ENCODE measurements around the gene ALDH4A1. TPM values are rescaled to one million over a fixed set of nuclear protein-coding genes. Genes with fewer than 3 reads are reported as not detected.

The ALDH4A1 gene
- polyA plus RNA-seq, 3 donors = 5.1 to 45.6 (median 39.9) TPM

DNA sequence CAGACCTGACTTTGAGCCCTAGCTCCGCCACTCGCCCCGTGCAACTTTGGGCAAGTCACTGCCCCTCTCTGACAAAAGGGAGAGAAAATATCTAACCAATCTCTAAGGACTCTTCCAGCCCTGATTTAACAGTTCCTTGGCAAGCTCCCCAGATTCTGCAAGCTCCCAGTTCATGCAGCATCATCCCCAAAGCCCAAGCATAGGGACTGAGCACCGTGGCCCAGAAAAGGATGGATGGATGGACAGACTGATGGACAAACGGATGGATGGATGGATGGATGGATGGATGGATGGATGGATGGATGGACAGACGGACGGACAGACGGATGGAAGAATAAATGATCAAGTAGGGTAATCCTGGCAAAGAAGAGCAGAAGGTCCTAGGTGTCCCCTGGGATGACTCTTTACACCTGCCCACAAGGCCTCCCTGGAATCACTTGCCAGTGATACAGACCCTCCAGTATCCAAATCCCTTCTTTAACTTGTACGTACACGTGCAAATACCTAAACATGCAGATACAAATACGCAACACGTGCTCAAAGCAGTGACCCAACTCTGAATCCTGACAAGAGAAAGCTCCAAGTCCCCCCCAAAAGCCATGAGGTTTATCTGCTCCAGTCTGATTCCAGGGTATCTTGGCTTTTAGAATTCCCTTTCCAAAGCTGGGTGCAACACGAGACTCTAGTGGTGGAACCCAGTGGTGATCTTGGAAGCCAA lies 38.1 kb upstream of the ALDH4A1 start:
- WGBS, 3 donors = 82 to 87% (median 86%) methylated on average over 13 of the region's 13 CpGs
- H3K27ac ChIP-seq (ENCODE audit: low read depth, low read length) = no peak overlapping the region

DNA sequence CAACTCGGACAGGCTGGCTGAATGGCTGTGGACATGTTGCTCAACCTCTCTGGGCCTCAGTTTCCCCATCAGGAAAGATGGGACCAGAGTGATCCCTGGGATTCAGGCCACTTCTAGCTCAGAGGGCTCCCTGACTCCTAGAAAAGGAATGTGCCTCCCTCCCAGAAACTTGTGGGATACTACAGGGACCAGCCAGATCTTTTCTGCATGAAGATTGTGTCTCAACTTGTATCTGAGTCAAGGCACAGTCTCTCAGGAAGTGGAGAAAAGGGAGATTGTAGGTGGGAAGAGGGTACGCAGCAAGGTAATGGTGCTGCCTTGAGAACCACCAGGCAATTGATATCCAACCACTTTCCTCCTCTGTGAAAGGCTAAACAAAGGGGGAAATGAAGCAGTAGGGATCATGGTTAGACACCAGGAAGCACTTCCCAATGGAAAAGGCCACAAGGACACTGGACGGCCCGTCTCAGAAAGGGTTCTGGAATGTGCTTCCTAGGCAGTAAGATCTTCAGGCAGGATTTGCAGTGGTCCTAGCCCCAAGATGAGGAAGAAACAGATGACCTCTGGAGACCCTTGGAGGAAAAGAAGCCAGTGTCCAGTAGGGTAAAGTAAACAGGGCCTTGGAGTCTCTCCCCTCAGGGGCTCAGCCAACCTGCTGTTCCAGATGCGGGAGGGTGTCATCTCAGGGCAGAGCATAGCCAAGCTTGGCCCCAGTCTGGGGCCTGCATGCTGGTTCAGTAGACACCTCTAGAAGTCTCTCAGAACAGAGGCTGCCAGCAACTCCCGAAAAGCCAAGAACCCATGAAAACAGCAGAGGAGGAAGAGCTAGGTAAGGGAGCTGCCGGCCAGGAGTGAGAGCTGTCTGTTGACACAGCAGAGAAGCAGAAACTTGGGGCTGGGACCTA lies 37.3 kb upstream of the ALDH4A1 start:
- H3K27ac ChIP-seq (ENCODE audit: low read depth, low read length) = no peak overlapping the region
- 72 to 86% (median 73%) methylated on average over 7 of the region's 7 CpGs for WGBS, 3 donors

GRCh38 chr1:18938707-18939070 lies 36.3 kb upstream of the ALDH4A1 start:
- no peak overlapping the region for H3K27ac ChIP-seq (ENCODE audit: low read depth, low read length)
- WGBS, 3 donors = 55 to 61% (median 58%) methylated on average over 2 of the region's 2 CpGs

DNA sequence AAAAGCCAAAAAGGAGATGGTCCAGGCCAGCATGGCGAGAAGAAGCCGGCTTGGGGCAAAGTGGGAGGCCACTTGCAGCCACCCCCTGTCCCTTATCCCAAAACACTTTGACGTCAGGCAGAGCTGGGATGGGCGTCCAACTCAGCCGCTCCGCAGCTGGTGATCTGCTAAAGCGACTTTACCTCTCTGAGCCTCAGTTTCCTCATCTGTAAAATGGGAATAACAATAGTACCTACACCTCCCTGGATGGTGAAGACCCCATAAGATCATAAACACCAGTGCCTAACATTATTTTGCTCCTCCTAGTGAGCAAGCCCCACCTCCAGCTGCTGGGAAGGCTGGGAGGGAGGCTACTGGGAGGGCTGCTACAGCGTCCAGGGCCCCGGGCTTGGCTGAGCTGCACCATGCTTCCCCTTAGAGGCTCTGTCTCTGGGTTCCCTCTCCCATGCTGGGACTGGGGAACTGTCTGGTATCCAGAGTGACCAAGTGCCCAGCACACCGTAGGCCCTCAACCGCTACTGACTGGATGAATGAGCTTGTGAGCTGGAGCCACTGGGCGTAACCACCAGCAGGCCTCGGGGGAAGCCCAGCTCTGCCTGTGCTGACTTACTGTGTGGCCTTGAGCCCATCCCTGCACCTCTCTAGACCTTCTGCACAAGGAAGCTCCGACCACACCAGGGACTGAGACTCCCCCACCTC lies 35.8 kb upstream of the ALDH4A1 start:
- H3K27ac ChIP-seq (ENCODE audit: low read depth, low read length) = no peak overlapping the region
- WGBS, 3 donors = 83 to 87% (median 86%) methylated on average over 14 of the region's 14 CpGs

- no peak overlapping the region for H3K27ac ChIP-seq (ENCODE audit: low read depth, low read length)
- WGBS, 3 donors = 91 to 96% (median 94%) methylated on average over 8 of the region's 8 CpGs
These were observed 35.2 kb upstream of the ALDH4A1 start for GRCh38 chr1:18937539-18937938.

- WGBS, 3 donors = 75 to 92% (median 89%) methylated on average over 11 of the region's 11 CpGs
- no peak overlapping the region for H3K27ac ChIP-seq (ENCODE audit: low read depth, low read length)
These were observed 34.6 kb upstream of the ALDH4A1 start for GRCh38 chr1:18936814-18937481.

GRCh38 chr1:18936471-18936813 lies 34.1 kb upstream of the ALDH4A1 start:
- no peak overlapping the region for H3K27ac ChIP-seq (ENCODE audit: low read depth, low read length)
- WGBS, 3 donors = 42 to 98% (median 93%) methylated on average over 3 of the region's 3 CpGs

- no peak overlapping the region for H3K27ac ChIP-seq (ENCODE audit: low read depth, low read length)
- 80 to 91% (median 82%) methylated on average over 14 of the region's 14 CpGs for WGBS, 3 donors
These were observed 32.0 kb upstream of the ALDH4A1 start for GRCh38 chr1:18934205-18935000.

GRCh38 chr1:18932879-18933278 lies 30.5 kb upstream of the ALDH4A1 start:
- H3K27ac ChIP-seq (ENCODE audit: low read depth, low read length) = no peak overlapping the region
- WGBS, 3 donors = 61 to 84% (median 79%) methylated on average over 7 of the region's 7 CpGs

DNA sequence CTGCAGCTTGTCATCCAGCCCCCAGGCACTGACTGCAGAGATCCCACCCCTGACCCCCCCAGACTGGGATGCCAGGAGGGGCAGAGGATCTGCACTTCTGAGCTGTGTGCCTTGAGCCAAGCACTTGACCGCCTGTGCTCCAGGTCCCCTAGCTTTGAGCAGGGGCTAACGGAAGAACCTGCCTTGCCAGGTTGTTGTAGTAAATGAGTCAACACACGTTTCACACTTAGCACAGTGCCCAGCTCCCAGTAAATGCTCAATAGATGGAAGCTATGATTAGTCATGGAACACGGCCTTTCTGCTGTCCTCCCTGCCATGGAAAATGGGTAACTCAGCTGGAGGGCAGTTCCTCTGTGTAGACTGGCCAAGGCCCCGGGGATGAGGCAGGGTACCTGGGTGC lies 30.0 kb upstream of the ALDH4A1 start:
- no peak overlapping the region for H3K27ac ChIP-seq (ENCODE audit: low read depth, low read length)
- WGBS, 3 donors = 59 to 86% (median 81%) methylated on average over 5 of the region's 5 CpGs

DNA sequence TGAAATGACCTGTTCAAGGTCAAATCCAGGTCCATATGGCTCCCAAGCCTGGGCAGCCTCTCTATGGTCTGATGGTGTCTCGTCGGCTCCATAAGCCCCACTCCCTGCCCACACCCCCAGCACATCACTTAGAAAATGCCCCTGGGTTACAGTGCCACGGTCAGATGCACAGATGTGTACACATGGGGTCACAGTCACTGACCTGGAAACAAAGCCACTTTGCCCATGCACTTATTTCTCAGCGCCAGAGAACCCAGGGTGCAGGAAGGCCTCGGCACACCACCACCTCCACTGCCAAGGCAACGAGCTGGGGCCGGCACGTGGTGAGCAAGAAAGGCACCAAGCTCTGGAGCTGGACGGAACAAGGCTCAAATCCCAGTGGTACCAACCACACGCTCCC lies 29.4 kb upstream of the ALDH4A1 start:
- WGBS, 3 donors = 64 to 88% (median 86%) methylated on average over 10 of the region's 10 CpGs
- H3K27ac ChIP-seq (ENCODE audit: low read depth, low read length) = no peak overlapping the region

DNA sequence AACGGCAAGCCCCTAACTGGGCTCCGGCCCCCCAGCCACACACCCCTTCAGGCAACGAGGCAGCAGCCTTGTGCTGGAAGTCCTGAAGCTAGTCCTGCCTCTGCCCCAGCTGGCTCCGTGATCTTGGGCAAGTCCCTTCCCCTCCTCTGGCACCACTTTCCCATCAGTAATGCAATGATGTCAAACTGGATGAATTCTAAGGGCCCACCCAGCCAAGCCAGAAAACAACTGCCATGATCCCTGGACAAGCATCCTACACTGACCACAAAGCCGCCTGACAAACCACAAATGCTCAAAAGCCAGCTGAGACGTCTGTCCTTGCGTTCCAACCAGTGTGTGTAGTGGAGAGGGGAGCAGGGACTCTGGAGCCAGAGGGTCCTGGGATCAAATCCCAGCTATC lies 27.3 kb upstream of the ALDH4A1 start:
- H3K27ac ChIP-seq (ENCODE audit: low read depth, low read length) = no peak overlapping the region
- WGBS, 3 donors = 68 to 82% (median 68%) methylated on average over 7 of the region's 7 CpGs

- WGBS, 3 donors = 79 to 94% (median 93%) methylated on average over 6 of the region's 6 CpGs
- no peak overlapping the region for H3K27ac ChIP-seq (ENCODE audit: low read depth, low read length)
These were observed 26.6 kb upstream of the ALDH4A1 start for GRCh38 chr1:18928985-18929384.

- H3K27ac ChIP-seq (ENCODE audit: low read depth, low read length) = no peak overlapping the region
- 75 to 78% (median 78%) methylated on average over 8 of the region's 8 CpGs for WGBS, 3 donors
These were observed 26.1 kb upstream of the ALDH4A1 start for GRCh38 chr1:18928406-18928805.

- 44 to 65% (median 52%) methylated on average over 12 of the region's 12 CpGs for WGBS, 3 donors
- H3K27ac ChIP-seq (ENCODE audit: low read depth, low read length) = no peak overlapping the region
These were observed 25.4 kb upstream of the ALDH4A1 start for GRCh38 chr1:18927654-18928272.

- 55 to 67% (median 61%) methylated on average over 16 of the region's 16 CpGs for WGBS, 3 donors
- H3K27ac ChIP-seq (ENCODE audit: low read depth, low read length) = no peak overlapping the region
These were observed 24.8 kb upstream of the ALDH4A1 start for GRCh38 chr1:18927082-18927653.
